Esophagus (tissue), 2 donors: ENCODE measurements around the gene ITIH1. TPM values are rescaled to one million over a fixed set of nuclear protein-coding genes. Genes with fewer than 3 reads are reported as not detected.

Source experiments
- H3K27ac ChIP-seq, 2 donors: one replicate each; pipeline ENCODE4 v1.5.1; 2013; ENCODE audit warnings: low read depth in 2 of 2, mild to moderate bottlenecking in 2 of 2, inconsistent platforms in 1 of 2, low read length in 1 of 2, moderate library complexity in 1 of 2
- H3K27me3 ChIP-seq, 2 donors: one replicate each; pipeline ENCODE4 v1.6.1; 2013; ENCODE audit warnings: low read length in 2 of 2, control low read depth in 1 of 2, mild to moderate bottlenecking in 1 of 2; ENCODE audit not compliant: insufficient read depth in 2 of 2, control insufficient read depth in 1 of 2
- H3K36me3 ChIP-seq, 2 donors: one replicate each; pipeline ENCODE4 v1.6.1; 2013; ENCODE audit warnings: low read length in 1 of 2; ENCODE audit not compliant: control insufficient read depth in 2 of 2, insufficient read depth in 2 of 2
- H3K4me1 ChIP-seq, 2 donors: one replicate each; pipeline ENCODE4 v1.6.1; 2013; ENCODE audit warnings: low read length in 1 of 2; ENCODE audit not compliant: control insufficient read depth in 2 of 2, insufficient read depth in 2 of 2
- H3K4me3 ChIP-seq, 2 donors: one replicate each; pipeline ENCODE4 v1.5.1; 2013; ENCODE audit warnings: low read length in 2 of 2, mild to moderate bottlenecking in 2 of 2, low read depth in 1 of 2, moderate library complexity in 1 of 2
- H3K9me3 ChIP-seq, 2 donors: one replicate each; pipeline ENCODE4 v1.6.1; 2013; ENCODE audit warnings: mild to moderate bottlenecking in 2 of 2, low read depth in 1 of 2, low read length in 1 of 2, moderate library complexity in 1 of 2; ENCODE audit not compliant: control insufficient read depth in 2 of 2, insufficient read depth in 1 of 2
- WGBS, 2 donors: extraction: QIAGEN DNeasy Blood & Tissue Kit; methylation state at CpG; one replicate each; pipeline ENCODE4 v1.1.7; 2013; 5-methylcytosine and 5-hydroxymethylcytosine counted together
- polyA plus RNA-seq, 2 donors: library from polyadenylated mRNA; stranded (reverse); fragments of 200-250 nt; gene quantifications; one replicate each; pipeline ENCODE4 v1.2.3, GENCODE V29; 2013
- donor health status: healthy with polysubstance abuse.
- donor health status: Bipolar disorder and iron deficiency.

The ITIH1 gene
- polyA plus RNA-seq, 2 donors = 0.13 TPM; not detected in 1

DNA sequence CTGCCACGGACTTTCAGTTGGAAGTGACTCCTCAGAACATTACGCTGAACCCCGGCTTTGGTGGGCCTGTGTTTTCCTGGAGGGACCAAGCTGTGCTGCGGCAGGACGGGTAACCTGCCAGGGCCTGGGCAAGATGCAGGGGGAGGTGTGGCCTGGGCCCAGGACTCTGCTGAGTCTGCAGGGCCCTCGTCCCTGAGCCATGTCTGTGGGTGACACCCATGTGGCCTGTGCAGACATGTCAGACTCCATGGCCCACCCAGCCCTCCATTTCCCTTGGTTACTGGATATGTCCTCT, 12.3 kb downstream of the ITIH1 start:
- Histone ChIP-seq H3K27ac (no peak overlapping the region), H3K4me1 (peaks cover 0 to 5% of the 10 kb centered on the region in 2 donors), H3K36me3 (no peaks in the 10 kb centered on the region), H3K27me3 (no peaks in the 10 kb centered on the region), H3K9me3 (no peaks in the 10 kb centered on the region), H3K4me3 (no peak overlapping the region)
- WGBS, 2 donors = 66 to 84% methylated on average over 6 of the region's 6 CpGs

DNA sequence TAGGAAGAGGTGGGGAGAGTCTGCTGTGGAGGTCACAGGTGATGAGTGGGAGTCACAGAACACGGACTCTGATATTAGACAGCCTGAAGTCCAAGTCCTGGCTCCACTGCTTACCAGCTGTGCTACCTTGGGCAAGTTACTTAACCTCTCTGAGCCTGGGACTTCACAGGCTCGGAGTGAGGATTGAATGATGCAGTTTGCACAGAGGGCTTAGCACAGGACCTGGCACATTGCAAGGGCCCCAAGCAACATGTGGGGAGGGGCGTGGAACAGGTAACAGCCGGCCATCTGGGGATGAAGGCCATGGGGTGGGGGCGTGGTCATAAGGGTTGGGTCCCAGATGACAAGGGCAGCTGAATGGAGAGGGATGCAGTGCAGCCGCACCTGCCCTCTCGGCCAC, 12.9 kb downstream of the ITIH1 start:
- H3K4me3 ChIP-seq = no peak overlapping the region
- H3K9me3 ChIP-seq = no peaks in the 10 kb centered on the region
- H3K4me1 ChIP-seq = peaks cover 0 to 5% of the 10 kb centered on the region in 2 donors
- WGBS, 2 donors = 70 to 85% methylated on average over 7 of the region's 7 CpGs
- no peaks in the 10 kb centered on the region for H3K27me3 ChIP-seq
- no peak overlapping the region for H3K27ac ChIP-seq
- no peaks in the 10 kb centered on the region for H3K36me3 ChIP-seq

DNA sequence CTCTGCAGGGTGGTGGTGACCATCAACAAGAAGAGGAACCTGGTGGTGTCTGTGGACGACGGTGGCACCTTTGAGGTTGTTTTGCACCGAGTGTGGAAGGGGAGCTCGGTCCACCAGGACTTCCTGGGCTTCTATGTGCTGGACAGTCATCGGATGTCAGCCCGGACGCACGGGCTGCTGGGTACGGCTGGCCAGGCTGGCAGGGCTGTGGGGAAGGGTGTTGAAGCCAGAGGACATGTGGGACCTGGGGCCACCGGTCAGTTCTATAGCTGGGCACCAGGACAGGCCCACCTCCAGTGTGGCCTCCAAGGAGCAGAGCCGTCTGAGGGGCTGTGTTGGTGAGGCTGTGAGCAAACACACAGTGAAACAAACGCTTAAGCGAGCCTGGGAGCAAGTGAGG, 13.3 kb downstream of the ITIH1 start:
- no peaks in the 10 kb centered on the region for H3K27me3 ChIP-seq
- WGBS, 2 donors = 88% methylated on average over 13 of the region's 13 CpGs
- no peaks in the 10 kb centered on the region for H3K36me3 ChIP-seq
- peaks cover 0 to 5% of the 10 kb centered on the region in 2 donors for H3K4me1 ChIP-seq
- H3K27ac ChIP-seq = no peak overlapping the region
- H3K9me3 ChIP-seq = no peaks in the 10 kb centered on the region
- H3K4me3 ChIP-seq = no peak overlapping the region

DNA sequence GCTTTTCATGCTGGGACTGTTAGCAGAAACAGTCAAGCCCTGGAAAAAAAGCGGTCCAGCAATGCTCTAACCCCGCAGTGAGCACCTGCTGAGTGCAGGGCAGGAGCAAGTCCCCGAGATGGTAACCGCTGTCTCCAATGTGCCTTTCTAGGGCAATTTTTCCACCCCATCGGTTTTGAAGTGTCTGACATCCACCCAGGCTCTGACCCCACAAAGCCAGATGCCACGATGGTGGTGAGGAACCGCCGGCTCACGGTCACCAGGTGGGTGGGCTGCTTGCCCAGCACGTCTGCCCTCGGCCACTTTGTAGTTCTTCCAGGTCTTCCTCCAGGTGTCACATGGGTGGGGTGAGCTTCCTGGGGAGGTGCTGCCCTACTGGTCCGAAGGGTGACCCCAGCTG, 14.0 kb downstream of the ITIH1 start:
- H3K4me1 ChIP-seq = peaks cover 0 to 5% of the 10 kb centered on the region in 2 donors
- no peaks in the 10 kb centered on the region for H3K9me3 ChIP-seq
- 82 to 83% methylated on average over 12 of the region's 12 CpGs for WGBS, 2 donors
- no peak overlapping the region for H3K4me3 ChIP-seq
- no peak overlapping the region for H3K27ac ChIP-seq
- H3K27me3 ChIP-seq = no peaks in the 10 kb centered on the region
- H3K36me3 ChIP-seq = no peaks in the 10 kb centered on the region

DNA sequence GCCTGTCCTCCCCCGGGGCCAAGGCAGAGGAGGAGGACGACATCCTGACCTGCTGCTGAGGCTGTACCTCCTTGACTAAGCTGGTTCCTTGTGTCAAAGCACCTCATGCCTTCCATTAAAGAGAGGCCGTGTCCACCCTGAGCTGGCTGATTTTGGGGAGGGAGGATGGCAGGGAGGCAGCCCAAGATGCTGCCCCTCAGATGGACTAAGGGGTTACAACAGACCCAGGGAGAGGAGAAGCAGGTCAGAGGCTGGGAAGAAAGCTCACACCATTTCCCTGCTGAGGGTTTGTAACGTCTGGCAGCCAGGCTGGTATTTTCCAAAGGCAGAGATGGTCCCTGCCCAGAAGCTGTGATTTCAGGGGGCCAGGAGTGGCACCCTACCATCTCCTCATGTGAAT, 14.5 kb downstream of the ITIH1 start:
- Histone ChIP-seq H3K4me3 (no peak overlapping the region), H3K9me3 (no peaks in the 10 kb centered on the region), H3K27ac (no peak overlapping the region), H3K4me1 (peaks cover 0 to 5% of the 10 kb centered on the region in 2 donors), H3K36me3 (no peaks in the 10 kb centered on the region), H3K27me3 (no peaks in the 10 kb centered on the region)
- WGBS, 2 donors = 80 to 85% methylated on average over 4 of the region's 4 CpGs

DNA sequence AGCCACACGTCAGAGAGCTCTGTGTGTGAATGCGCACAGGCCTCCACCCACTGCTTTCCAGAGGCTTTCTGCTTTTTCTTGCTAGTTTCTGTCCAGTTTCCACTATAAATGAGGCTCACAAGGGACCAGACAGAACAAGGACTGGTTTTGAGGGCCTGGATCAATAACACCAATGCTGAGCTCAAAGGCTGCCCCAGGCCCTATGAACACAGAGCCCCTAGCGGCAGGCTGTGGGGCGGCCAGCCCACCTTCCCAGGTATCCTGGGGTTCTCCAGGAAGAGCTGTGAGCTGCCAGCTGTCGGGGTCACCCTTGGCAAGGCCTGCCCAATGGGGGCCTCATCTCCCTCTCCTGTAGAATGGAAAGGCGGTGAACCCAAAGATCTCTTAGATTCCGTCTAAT, 15.0 kb downstream of the ITIH1 start:
- Histone ChIP-seq H3K4me1 (peaks cover 0 to 5% of the 10 kb centered on the region in 2 donors), H3K9me3 (no peaks in the 10 kb centered on the region), H3K4me3 (no peak overlapping the region), H3K27ac (no peak overlapping the region), H3K36me3 (no peaks in the 10 kb centered on the region), H3K27me3 (no peaks in the 10 kb centered on the region)
- 84 to 88% methylated on average over 7 of the region's 7 CpGs for WGBS, 2 donors

DNA sequence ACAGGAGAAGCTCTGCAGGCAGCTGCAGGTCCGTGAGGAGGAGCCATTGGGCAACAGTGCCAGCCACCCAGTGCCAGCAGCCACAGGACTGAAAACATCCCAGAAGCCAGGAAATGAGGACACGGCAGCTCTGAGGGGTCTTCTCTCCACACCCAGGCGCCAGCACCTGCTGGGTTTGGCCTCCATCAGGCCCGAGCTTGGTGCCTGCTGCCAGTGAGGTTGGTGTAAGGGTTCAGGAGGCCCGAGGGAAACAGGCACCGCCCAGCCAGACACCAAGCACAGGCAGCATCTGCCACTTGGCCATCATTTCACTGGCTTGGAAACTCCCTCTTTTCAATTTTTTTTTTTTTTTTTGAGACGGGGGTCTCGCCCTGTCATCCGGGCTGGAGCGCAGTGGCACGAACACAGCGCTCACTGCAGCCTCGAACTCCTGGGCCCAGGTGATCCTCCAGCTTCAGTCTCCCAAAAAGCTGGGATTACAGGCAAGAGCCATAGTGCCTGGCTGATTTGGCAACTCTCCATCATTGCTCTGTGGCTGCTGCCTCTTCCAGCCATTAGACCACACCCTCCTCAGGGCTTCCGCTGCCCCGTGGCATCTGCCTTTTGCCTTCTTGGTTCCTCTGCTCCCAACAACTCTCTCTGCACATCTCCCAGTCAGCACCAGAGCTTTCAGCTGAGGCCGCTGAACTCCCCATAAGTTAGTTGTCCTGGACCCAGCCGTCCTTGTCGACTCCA, 15.7 kb downstream of the ITIH1 start:
- Histone ChIP-seq H3K27me3 (no peaks in the 10 kb centered on the region), H3K4me3 (no peak overlapping the region), H3K4me1 (peaks cover 0 to 5% of the 10 kb centered on the region in 2 donors), H3K9me3 (no peaks in the 10 kb centered on the region), H3K27ac (no peak overlapping the region), H3K36me3 (no peaks in the 10 kb centered on the region)
- whole genome bisulfite sequencing, 2 donors = 68 to 77% methylated on average over 18 of the region's 18 CpGs

DNA sequence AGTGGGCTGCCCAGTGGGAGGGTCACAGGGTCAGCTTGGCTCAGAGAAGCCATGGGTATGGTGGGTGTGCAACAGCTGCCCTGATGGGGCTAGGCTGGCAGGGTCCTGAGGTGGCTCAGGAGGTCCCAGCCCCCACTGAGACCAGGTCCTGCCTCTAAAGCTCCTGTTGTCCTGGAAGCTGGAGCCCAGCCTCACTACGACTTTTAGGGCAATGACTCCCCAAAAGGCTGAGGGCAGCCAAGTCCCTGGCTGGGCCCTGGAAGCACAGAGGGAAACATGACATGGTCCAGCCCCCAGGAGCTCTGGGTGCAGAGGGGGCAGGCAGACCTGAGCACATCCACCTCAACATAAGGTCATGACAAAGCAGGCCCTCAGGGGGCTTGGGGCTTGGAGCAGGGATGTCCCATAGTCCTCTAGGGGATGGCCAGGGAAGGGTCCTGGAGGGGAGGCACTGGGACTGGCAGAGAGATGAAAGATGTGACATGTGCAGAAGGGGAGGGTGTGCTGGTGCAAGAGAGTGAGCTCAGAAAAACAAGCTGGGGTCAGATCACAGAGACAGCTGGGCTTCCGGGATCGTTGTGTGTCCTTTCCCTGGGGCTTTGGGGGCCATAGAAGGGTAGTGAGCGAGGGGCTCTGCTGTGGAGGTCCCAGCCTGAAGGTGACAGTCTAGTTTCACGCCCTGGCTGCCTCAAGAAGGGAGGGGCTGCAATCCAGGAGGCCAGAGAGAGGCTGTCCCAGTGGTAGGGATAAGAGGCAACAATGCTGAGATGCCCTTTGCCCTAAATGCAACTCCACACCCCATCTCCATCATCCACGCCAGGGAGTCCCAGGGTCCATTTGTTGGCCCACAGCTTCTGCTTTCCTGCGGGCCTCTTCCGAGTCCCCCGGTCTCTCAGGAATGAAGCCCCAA, 16.6 kb downstream of the ITIH1 start:
- Histone ChIP-seq H3K4me1 (peaks cover 0 to 5% of the 10 kb centered on the region in 2 donors), H3K27me3 (no peaks in the 10 kb centered on the region), H3K4me3 (no peak overlapping the region), H3K9me3 (no peaks in the 10 kb centered on the region), H3K27ac (no peak overlapping the region), H3K36me3 (no peaks in the 10 kb centered on the region)
- WGBS, 2 donors = 78 to 79% methylated on average over 9 of the region's 9 CpGs

DNA sequence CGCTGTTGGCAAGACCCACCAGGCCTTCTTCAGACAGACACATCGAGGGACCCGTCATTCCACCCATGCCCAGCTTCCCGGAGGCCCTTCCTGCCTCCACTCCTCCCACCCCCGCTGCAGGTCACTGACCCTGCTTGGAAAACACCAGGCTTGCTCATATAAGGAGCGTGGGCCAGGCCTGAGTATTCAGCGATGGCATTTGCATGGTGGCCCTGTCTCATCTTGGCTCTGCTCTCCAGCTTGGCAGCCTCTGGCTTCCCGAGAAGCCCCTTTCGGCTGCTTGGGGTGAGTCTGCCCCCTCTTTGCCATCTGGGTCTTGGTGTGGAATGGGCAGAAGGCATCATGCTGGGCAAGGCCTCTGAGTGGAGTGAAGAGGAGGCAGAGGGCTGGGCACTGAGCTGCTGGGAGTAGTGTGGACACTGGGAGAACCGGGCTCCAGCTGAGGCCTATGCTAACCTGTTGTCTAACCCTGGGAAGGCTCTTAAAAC, 17.3 kb downstream of the ITIH1 start, which contains the start of gene ITIH3:
TSS of gene ITIH3 (plus strand) at position 185 of the 488 bp plus-strand sequence. CDS start at position 193, 8 bp downstream.
- H3K4me3 ChIP-seq = no peak within 1 kb of the TSS

More for the DNA sequence above, 17.3 kb downstream of the ITIH1 start, which contains the start of gene ITIH3:
- Histone ChIP-seq H3K4me1 (peaks cover 0 to 2% of the 10 kb centered on the region in 2 donors), H3K27ac (no peak within 1 kb of the TSS), H3K27me3 (no peaks in the 10 kb centered on the region), H3K9me3 (no peaks in the 10 kb centered on the region), H3K36me3 (no peaks in the 10 kb centered on the region)
- whole genome bisulfite sequencing, 2 donors = 70 to 78% methylated on average over 10 of the region's 10 CpGs
